Measurements from ENCODE around the gene C20orf202. TPM values are rescaled to one million over a fixed set of nuclear protein-coding genes. Genes with fewer than 3 reads are reported as not detected.

Gene C20orf202
- 0.10 TPM for total RNA-seq (2013)
- under 1 TPM in 1 of 3 donors, not detected in 2; 0.12 TPM for polyA plus RNA-seq
- not detected in 2 replicates for polyA minus RNA-seq
- total RNA-seq = 0 to 0.75 (median 0.11) reads per million in 11 experiments

DNA sequence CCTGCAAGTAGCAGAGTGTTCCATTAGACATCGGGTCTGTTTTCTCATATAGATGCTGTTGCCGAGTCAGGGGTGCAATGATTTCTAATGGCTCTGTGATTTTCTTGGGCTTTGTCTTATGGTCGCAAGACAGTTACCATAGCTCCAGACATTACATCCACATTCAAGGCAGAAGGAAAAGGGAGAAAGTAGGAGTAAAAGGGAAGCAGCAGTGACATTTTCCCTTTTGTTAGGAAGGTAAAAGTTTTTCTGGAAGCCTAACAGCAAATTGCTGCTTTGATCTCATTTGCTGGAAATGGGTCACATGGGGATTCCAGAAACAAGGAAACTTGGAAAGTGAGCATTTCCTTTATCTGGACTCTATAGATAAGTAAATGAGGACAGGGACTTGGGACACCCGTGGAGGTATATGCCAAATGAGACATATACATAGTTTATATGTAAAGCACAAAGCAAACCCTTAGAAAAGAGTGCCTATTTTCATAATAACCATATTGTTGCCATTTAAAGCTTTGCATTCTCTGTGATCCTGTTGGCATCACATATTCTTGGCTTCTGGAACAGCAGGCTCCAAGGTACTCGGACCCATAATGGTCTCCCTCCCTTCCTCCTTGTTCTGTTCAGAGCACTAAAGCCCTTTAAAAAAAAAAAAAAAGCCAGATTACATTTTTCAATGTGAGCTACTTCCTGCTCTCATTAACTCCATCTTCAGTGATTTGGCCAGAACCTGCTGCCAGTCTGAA, at the start of gene C20orf202:
TSS of gene C20orf202 (plus strand) at position 693 of the 743 bp plus-strand sequence. CDS start 132 bp downstream, outside the sequence.
- Mint-ChIP-seq H3K4me3 (no peak within 1 kb of the TSS), H3K27ac (no peak within 1 kb of the TSS), H3K36me3 (no peaks in the 10 kb centered on the region), H3K4me1 (peaks cover 5% of the 10 kb centered on the region), H3K27me3 (ENCODE audit: low read depth in 3 of 3) (peaks cover 0 to 2% (median 0%) of the 10 kb centered on the region in 3 donors), H3K9me3 (no peaks in the 10 kb centered on the region)
- Histone ChIP-seq H3K9ac (ENCODE audit: insufficient read depth, low read length, poor library complexity, severe bottlenecking) (no peak within 1 kb of the TSS), H2AFZ (ENCODE audit: insufficient read depth, low read depth, low read length, poor library complexity, severe bottlenecking) (no peak within 1 kb of the TSS), H3K79me2 (ENCODE audit: insufficient read depth, low read length) (no peaks in the 10 kb centered on the region), H4K20me1 (ENCODE audit: insufficient read depth, low read length) (no peaks in the 10 kb centered on the region), H3K27me3 (ENCODE audit: control insufficient read depth in 2 of 2, insufficient read depth in 2 of 2, low read length in 2 of 2) (no peaks in the 10 kb centered on the region), H3K4me2 (replicated peaks; ENCODE audit: extremely low read depth, low read length, poor library complexity, severe bottlenecking) (no peak within 1 kb of the TSS), H3K36me3 (replicated peaks in 1 of 2; ENCODE audit: control insufficient read depth in 1 of 2, insufficient read depth in 2 of 2, low read length in 2 of 2) (no peaks in the 10 kb centered on the region), H3K4me3 (replicated peaks in 1 of 3; ENCODE audit: low read depth in 2 of 3, low read length in 3 of 3) (no peak within 1 kb of the TSS), H3K27ac (ENCODE audit: low read depth in 1 of 2, low read length in 2 of 2) (no peak within 1 kb of the TSS), H3K9me3 (replicated peaks in 1 of 2; ENCODE audit: control insufficient read depth in 1 of 2, insufficient read depth in 1 of 2, low read length in 2 of 2) (no peaks in the 10 kb centered on the region), H3K4me1 (ENCODE audit: control insufficient read depth in 1 of 2, insufficient read depth in 2 of 2, low read length in 2 of 2) (no peaks in the 10 kb centered on the region)
- no peak for DNase-seq
- intact Hi-C loops (cut with micrococcal nuclease) = no loop called here
- WGBS (ENCODE audit: insufficient coverage) = 96% methylated on average over 2 of the region's 5 CpGs
- TF ChIP-seq, protein P1, sequence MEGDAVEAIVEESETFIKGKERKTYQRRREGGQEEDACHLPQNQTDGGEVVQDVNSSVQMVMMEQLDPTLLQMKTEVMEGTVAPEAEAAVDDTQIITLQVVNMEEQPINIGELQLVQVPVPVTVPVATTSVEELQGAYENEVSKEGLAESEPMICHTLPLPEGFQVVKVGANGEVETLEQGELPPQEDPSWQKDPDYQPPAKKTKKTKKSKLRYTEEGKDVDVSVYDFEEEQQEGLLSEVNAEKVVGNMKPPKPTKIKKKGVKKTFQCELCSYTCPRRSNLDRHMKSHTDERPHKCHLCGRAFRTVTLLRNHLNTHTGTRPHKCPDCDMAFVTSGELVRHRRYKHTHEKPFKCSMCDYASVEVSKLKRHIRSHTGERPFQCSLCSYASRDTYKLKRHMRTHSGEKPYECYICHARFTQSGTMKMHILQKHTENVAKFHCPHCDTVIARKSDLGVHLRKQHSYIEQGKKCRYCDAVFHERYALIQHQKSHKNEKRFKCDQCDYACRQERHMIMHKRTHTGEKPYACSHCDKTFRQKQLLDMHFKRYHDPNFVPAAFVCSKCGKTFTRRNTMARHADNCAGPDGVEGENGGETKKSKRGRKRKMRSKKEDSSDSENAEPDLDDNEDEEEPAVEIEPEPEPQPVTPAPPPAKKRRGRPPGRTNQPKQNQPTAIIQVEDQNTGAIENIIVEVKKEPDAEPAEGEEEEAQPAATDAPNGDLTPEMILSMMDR (IDR thresholded peaks at IDR 0.05) = no peak

DNA sequence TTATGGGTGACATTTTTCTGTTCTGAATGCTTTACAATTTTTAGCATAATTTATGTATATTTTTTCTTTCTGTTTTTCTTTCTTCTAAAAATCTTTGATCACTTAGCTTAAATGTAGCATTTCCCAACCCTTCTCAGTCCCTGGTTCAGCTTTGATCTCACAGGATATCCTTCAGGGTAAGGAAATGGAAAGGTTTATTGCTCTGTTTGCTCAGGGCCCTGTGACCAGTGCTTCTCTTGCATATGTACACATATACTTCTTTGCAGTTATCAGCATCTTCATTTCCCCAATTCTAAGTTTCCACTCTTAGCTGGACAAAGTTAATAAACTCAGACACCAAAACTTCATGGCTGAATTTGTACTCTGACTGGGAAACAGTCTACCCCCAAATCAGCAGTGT, 49.0 kb upstream of the C20orf202 start:
- no peak overlapping the region for H3K27ac Mint-ChIP-seq
- H4K20me1 ChIP-seq (ENCODE audit: insufficient read depth, low read length) = peaks cover 51% of the 10 kb centered on the region

More for the DNA sequence above, 49.0 kb upstream of the C20orf202 start:
- H3K36me3 Mint-ChIP-seq = peaks cover 66 to 75% of the 10 kb centered on the region in 2 donors
- intact Hi-C loops (cut with micrococcal nuclease) = no loop called here
- H3K4me3 Mint-ChIP-seq = no peak overlapping the region
- no peaks in the 10 kb centered on the region for H3K9me3 ChIP-seq (replicated peaks in 1 of 2; ENCODE audit: control insufficient read depth in 1 of 2, insufficient read depth in 1 of 2, low read length in 2 of 2)
- H3K4me1 Mint-ChIP-seq = no peaks in the 10 kb centered on the region
- H3K27me3 ChIP-seq (ENCODE audit: control insufficient read depth in 2 of 2, insufficient read depth in 2 of 2, low read length in 2 of 2) = no peaks in the 10 kb centered on the region
- DNase-seq = no peak
- no peaks in the 10 kb centered on the region for H3K4me1 ChIP-seq (ENCODE audit: control insufficient read depth in 1 of 2, insufficient read depth in 2 of 2, low read length in 2 of 2)
- H3K27ac ChIP-seq (ENCODE audit: low read depth in 1 of 2, low read length in 2 of 2) = no peak overlapping the region
- no peak overlapping the region for H3K4me3 ChIP-seq (replicated peaks in 1 of 3; ENCODE audit: low read depth in 2 of 3, low read length in 3 of 3)
- H3K79me2 ChIP-seq (ENCODE audit: insufficient read depth, low read length) = no peaks in the 10 kb centered on the region
- TF ChIP-seq, protein P1 (IDR thresholded peaks at IDR 0.05) = no peak
- H3K27me3 Mint-ChIP-seq (ENCODE audit: low read depth in 3 of 3) = peaks cover 0 to 2% (median 0%) of the 10 kb centered on the region in 3 donors
- H3K36me3 ChIP-seq (replicated peaks in 1 of 2; ENCODE audit: control insufficient read depth in 1 of 2, insufficient read depth in 2 of 2, low read length in 2 of 2) = peaks cover 42 to 78% of the 10 kb centered on the region in 2 donors
- H3K9me3 Mint-ChIP-seq = peaks cover 0 to 3% (median 2%) of the 10 kb centered on the region in 7 donors
- H3K4me2 ChIP-seq (replicated peaks; ENCODE audit: extremely low read depth, low read length, poor library complexity, severe bottlenecking) = no peak overlapping the region
- H3K9ac ChIP-seq (ENCODE audit: insufficient read depth, low read length, poor library complexity, severe bottlenecking) = no peak overlapping the region
- no peak overlapping the region for H2AFZ ChIP-seq (ENCODE audit: insufficient read depth, low read depth, low read length, poor library complexity, severe bottlenecking)
